ENCODE results near the gene TSPAN3.

TSPAN3 gene

GRCh38 chr15:77070495-77071304 is at the start of gene TSPAN3:
Gene TSPAN3, minus strand, starts transcription at chr15:77071109. Its CDS starts 155 bp downstream, at chr15:77070954.
- DNase-seq (ENCODE audit: low read depth): peak; percentile 90

- DNase-seq (ENCODE audit: low read depth): no peak
Observed at GRCh38 chr15:77120576-77120975, 49.7 kb upstream of the TSPAN3 start.

GRCh38 chr15:77119446-77119845 is 48.5 kb upstream of the TSPAN3 start:
- no peak for DNase-seq (ENCODE audit: low read depth)

GRCh38 chr15:77118882-77119321 is 48.0 kb upstream of the TSPAN3 start:
- peak; percentile 75 for DNase-seq (ENCODE audit: low read depth)

- no peak for DNase-seq (ENCODE audit: low read depth)
Observed at GRCh38 chr15:77115179-77115578, 44.3 kb upstream of the TSPAN3 start.

- no peak for DNase-seq (ENCODE audit: low read depth)
Observed at GRCh38 chr15:77112838-77113504, 42.1 kb upstream of the TSPAN3 start.

GRCh38 chr15:77111789-77112188 is 40.9 kb upstream of the TSPAN3 start:
- no peak for DNase-seq (ENCODE audit: low read depth)

- peak; percentile 60 for DNase-seq (ENCODE audit: low read depth)
Observed at GRCh38 chr15:77107531-77108355, 36.8 kb upstream of the TSPAN3 start.

GRCh38 chr15:77107068-77107467 is 36.2 kb upstream of the TSPAN3 start:
- DNase-seq (ENCODE audit: low read depth): no peak

- peak; percentile 46 for DNase-seq (ENCODE audit: low read depth)
Observed at GRCh38 chr15:77104155-77104554, 33.2 kb upstream of the TSPAN3 start.

- DNase-seq (ENCODE audit: low read depth): no peak
Observed at GRCh38 chr15:77099741-77100463, 29.0 kb upstream of the TSPAN3 start.

- no peak for DNase-seq (ENCODE audit: low read depth)
Observed at GRCh38 chr15:77098572-77098971, 27.7 kb upstream of the TSPAN3 start.

- no peak for DNase-seq (ENCODE audit: low read depth)
Observed at GRCh38 chr15:77097921-77098320, 27.0 kb upstream of the TSPAN3 start.

GRCh38 chr15:77097248-77097721 is 26.4 kb upstream of the TSPAN3 start:
- peak; percentile 31 for DNase-seq (ENCODE audit: low read depth)

GRCh38 chr15:77096541-77096940 is 25.6 kb upstream of the TSPAN3 start:
- no peak for DNase-seq (ENCODE audit: low read depth)

- DNase-seq (ENCODE audit: low read depth): peak; percentile 57
Observed at GRCh38 chr15:77096138-77096537, 25.2 kb upstream of the TSPAN3 start.

GRCh38 chr15:77094397-77095030 is 23.6 kb upstream of the TSPAN3 start:
- no peak for DNase-seq (ENCODE audit: low read depth)

- peak; percentile 23 for DNase-seq (ENCODE audit: low read depth)
Observed at GRCh38 chr15:77093436-77093835, 22.5 kb upstream of the TSPAN3 start.

- DNase-seq (ENCODE audit: low read depth): no peak
Observed at GRCh38 chr15:77091097-77091496, 20.2 kb upstream of the TSPAN3 start.

GRCh38 chr15:77087213-77087612 is 16.3 kb upstream of the TSPAN3 start:
- DNase-seq (ENCODE audit: low read depth): no peak

GRCh38 chr15:77085297-77085696 is 14.4 kb upstream of the TSPAN3 start:
- DNase-seq (ENCODE audit: low read depth): peak; percentile 62

Data from amniotic epithelial cell (primary cell).